ENCODE data around the gene GMIP.

GMIP gene

DNA sequence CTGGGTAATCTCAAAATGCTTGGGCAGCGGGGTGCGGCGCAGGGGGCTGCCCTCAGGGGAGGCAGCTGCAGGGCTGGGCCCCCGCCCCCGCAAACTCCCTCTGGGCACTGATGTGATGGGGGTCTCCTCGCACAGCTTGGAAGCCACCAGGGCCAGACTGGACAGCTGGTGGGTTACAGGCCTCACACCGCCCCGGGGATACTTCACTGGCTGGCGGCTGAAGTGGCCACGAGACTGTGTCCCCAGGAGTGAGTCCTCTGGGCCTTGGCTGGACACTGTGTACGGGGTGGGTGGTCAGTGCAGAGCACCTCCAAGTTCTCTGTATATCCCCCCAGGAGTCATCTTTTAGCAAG is 13.4 kb downstream of the GMIP start:
- H3K27ac ChIP-seq (replicated peaks; ENCODE audit: low read length), result no peak overlapping the region
- peaks cover 2 to 3% of the 10 kb centered on the region in 2 donors for H3K9me3 ChIP-seq (replicated peaks in 1 of 2; ENCODE audit: control insufficient read depth in 2 of 2, insufficient read depth in 1 of 2, low read depth in 1 of 2, low read length in 2 of 2)
- no peak for DNase-seq (ENCODE audit: low spot score)
- no peak overlapping the region for H3K4me3 ChIP-seq (ENCODE audit: low read length in 2 of 2)
- no peak overlapping the region for H2BK15ac ChIP-seq (ENCODE audit: low read length)
- no peak overlapping the region for H2BK12ac ChIP-seq (ENCODE audit: low read length)
- peaks cover 13% of the 10 kb centered on the region for H3K79me1 ChIP-seq (ENCODE audit: low read depth, low read length)
- no peak overlapping the region for H3K23ac ChIP-seq (ENCODE audit: low read depth, low read length, poor library complexity)
- H3K14ac ChIP-seq (ENCODE audit: low read length), result no peak overlapping the region
- no peak overlapping the region for H4K91ac ChIP-seq (ENCODE audit: low read depth, low read length, poor library complexity)
- peak overlapping the region; percentile 25 for H3K9ac ChIP-seq (ENCODE audit: low read depth, low read length, poor library complexity)
- H2AFZ ChIP-seq (ENCODE audit: low read length), result no peak overlapping the region
- H3K18ac ChIP-seq (ENCODE audit: low read length), result no peak overlapping the region
- no peak overlapping the region for H2BK120ac ChIP-seq (ENCODE audit: low read depth, low read length)
- no peaks in the 10 kb centered on the region for H3K27me3 ChIP-seq (ENCODE audit: control insufficient read depth in 3 of 3, insufficient read depth in 3 of 3, low read depth in 1 of 3, low read length in 3 of 3)
- H3K36me3 ChIP-seq (replicated peaks in 1 of 2; ENCODE audit: control insufficient read depth in 2 of 2, insufficient read depth in 2 of 2, low read length in 2 of 2), result peaks cover 20 to 46% of the 10 kb centered on the region in 2 donors
- no peak overlapping the region for H3K4me2 ChIP-seq (ENCODE audit: insufficient read depth, low read length, poor library complexity, severe bottlenecking)
- WGBS, 2 donors (ENCODE audit: extremely low coverage in 2 of 2, insufficient read length in 2 of 2, insufficient replicate concordance in 1 of 2), result no CpG with 5 or more reads among the region's 11 CpGs
- no peak overlapping the region for H2BK5ac ChIP-seq (ENCODE audit: low read length)
- peak overlapping the region; percentile 2 for H3K4ac ChIP-seq (ENCODE audit: low read length)
- H2AK5ac ChIP-seq (ENCODE audit: low read depth, low read length), result peak overlapping the region; percentile 73
- no peak overlapping the region for H4K8ac ChIP-seq (ENCODE audit: low read depth, low read length)
- H3K4me1 ChIP-seq (ENCODE audit: control insufficient read depth in 2 of 2, insufficient read depth in 1 of 2, low read depth in 1 of 2, low read length in 2 of 2), result peaks cover 0 to 15% of the 10 kb centered on the region in 2 donors

- Histone ChIP-seq H2BK5ac (ENCODE audit: low read length) (peak overlapping the region; percentile 85), H3K36me3 (replicated peaks in 1 of 2; ENCODE audit: control insufficient read depth in 2 of 2, insufficient read depth in 2 of 2, low read length in 2 of 2) (peaks cover 21 to 33% of the 10 kb centered on the region in 2 donors), H3K4me2 (ENCODE audit: insufficient read depth, low read length, poor library complexity, severe bottlenecking) (peak overlapping the region; percentile 96), H3K14ac (ENCODE audit: low read length) (peak overlapping the region; percentile 84), H3K27me3 (ENCODE audit: control insufficient read depth in 3 of 3, insufficient read depth in 3 of 3, low read depth in 1 of 3, low read length in 3 of 3) (no peaks in the 10 kb centered on the region), H2BK15ac (ENCODE audit: low read length) (peak overlapping the region; percentile 44), H2AK5ac (ENCODE audit: low read depth, low read length) (peak overlapping the region; percentile 94), H3K9ac (ENCODE audit: low read depth, low read length, poor library complexity) (peak overlapping the region; percentile 96), H3K9me3 (replicated peaks in 1 of 2; ENCODE audit: control insufficient read depth in 2 of 2, insufficient read depth in 1 of 2, low read depth in 1 of 2, low read length in 2 of 2) (peaks cover 2 to 3% of the 10 kb centered on the region in 2 donors), H3K79me1 (ENCODE audit: low read depth, low read length) (peaks cover 13% of the 10 kb centered on the region), H2BK12ac (ENCODE audit: low read length) (peak overlapping the region; percentile 30), H4K8ac (ENCODE audit: low read depth, low read length) (peak overlapping the region; percentile 99), H4K91ac (ENCODE audit: low read depth, low read length, poor library complexity) (peak overlapping the region; percentile 98), H3K4me1 (ENCODE audit: control insufficient read depth in 2 of 2, insufficient read depth in 1 of 2, low read depth in 1 of 2, low read length in 2 of 2) (peaks cover 0 to 15% of the 10 kb centered on the region in 2 donors), H2BK120ac (ENCODE audit: low read depth, low read length) (peak overlapping the region; percentile 77), H3K27ac (replicated peaks; ENCODE audit: low read length) (peak overlapping the region; percentile 90), H3K4ac (ENCODE audit: low read length) (peak overlapping the region; percentile 60), H3K23ac (ENCODE audit: low read depth, low read length, poor library complexity) (peak overlapping the region; percentile 99), H3K4me3 (ENCODE audit: low read length in 2 of 2) (peak overlapping the region in 1 of 2 donors; percentile 97), H2AFZ (ENCODE audit: low read length) (no peak overlapping the region), H3K18ac (ENCODE audit: low read length) (peak overlapping the region; percentile 99)
- no CpG with 5 or more reads among the region's 51 CpGs for WGBS, 2 donors (ENCODE audit: extremely low coverage in 2 of 2, insufficient read length in 2 of 2, insufficient replicate concordance in 1 of 2)
- peak; percentile 79 for DNase-seq (ENCODE audit: low spot score)
Measured at GRCh38 chr19:19628501-19629134, 14.8 kb downstream of the GMIP start.

DNA sequence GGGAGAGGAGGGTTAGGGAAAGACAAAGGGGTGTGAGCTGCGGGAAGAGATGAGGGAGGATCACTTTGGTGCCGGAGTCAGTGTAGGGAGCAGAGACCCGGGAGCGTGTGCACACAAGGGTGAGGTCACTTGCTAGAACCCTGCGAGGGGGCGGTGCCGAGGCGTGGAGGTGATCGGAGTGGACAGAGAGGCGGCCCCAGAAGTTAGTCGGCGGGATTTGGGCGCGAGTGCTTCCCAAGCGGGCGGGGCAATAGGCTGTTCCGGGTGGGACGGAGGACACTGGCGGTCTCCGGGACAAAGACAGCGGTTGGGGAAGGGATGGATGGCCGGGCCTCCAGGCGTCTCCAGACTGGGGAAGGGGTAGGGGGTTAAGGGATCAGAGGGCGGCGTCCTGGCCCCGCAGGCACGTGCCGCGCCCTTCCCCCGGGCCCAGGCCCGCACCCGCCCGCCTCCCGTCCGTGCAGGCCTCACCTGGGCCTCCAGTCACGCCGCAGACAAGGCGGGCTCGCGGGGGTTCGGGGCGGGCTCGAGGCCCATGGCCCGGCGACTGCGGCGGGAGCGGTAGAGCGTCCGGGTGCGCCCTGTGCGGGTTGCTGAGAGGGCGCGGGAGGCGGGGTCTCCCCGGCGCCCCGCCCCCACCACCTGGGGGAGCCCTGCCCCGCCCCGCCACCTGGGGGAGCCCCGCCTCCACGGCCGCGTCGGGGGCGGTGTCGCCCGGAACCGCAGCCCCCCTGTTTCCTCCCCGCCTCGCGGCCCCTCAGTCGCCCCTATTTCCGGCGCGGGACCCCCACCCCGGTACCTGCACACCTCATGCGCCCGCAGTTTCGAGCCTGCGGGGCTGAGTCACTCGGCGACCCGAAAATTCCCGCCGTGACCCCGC is 15.6 kb downstream of the GMIP start, which contains the start of gene LPAR2:
Gene LPAR2 (minus strand): TSS at position 600 of the 880 bp plus-strand sequence. CDS start 945 bp downstream, outside the sequence.
- peak within 1 kb of the TSS; percentile 60 for H3K4ac ChIP-seq (ENCODE audit: low read length)
- peaks cover 23 to 26% of the 10 kb centered on the region in 2 donors for H3K36me3 ChIP-seq (replicated peaks in 1 of 2; ENCODE audit: control insufficient read depth in 2 of 2, insufficient read depth in 2 of 2, low read length in 2 of 2)
- H3K4me1 ChIP-seq (ENCODE audit: control insufficient read depth in 2 of 2, insufficient read depth in 1 of 2, low read depth in 1 of 2, low read length in 2 of 2), result peaks cover 0 to 15% of the 10 kb centered on the region in 2 donors
- peak within 1 kb of the TSS; percentile 64 for H2BK15ac ChIP-seq (ENCODE audit: low read length)
- H2BK12ac ChIP-seq (ENCODE audit: low read length), result peak within 1 kb of the TSS; percentile 30
- peak within 1 kb of the TSS; percentile 99 for H3K23ac ChIP-seq (ENCODE audit: low read depth, low read length, poor library complexity)
- H2AK5ac ChIP-seq (ENCODE audit: low read depth, low read length), result peak within 1 kb of the TSS; percentile 97
- H3K27me3 ChIP-seq (ENCODE audit: control insufficient read depth in 3 of 3, insufficient read depth in 3 of 3, low read depth in 1 of 3, low read length in 3 of 3), result no peaks in the 10 kb centered on the region
- peak within 1 kb of the TSS; percentile 90 for H3K27ac ChIP-seq (replicated peaks; ENCODE audit: low read length)
- H3K9me3 ChIP-seq (replicated peaks in 1 of 2; ENCODE audit: control insufficient read depth in 2 of 2, insufficient read depth in 1 of 2, low read depth in 1 of 2, low read length in 2 of 2), result peaks cover 2 to 3% of the 10 kb centered on the region in 2 donors
- H3K18ac ChIP-seq (ENCODE audit: low read length), result peak within 1 kb of the TSS; percentile 99
- H3K9ac ChIP-seq (ENCODE audit: low read depth, low read length, poor library complexity), result peak within 1 kb of the TSS; percentile 96
- H3K79me1 ChIP-seq (ENCODE audit: low read depth, low read length), result peaks cover 13% of the 10 kb centered on the region
- peak within 1 kb of the TSS in 1 of 2 donors; percentile 97 for H3K4me3 ChIP-seq (ENCODE audit: low read length in 2 of 2)
- no peak within 1 kb of the TSS for H2AFZ ChIP-seq (ENCODE audit: low read length)
- peak within 1 kb of the TSS; percentile 77 for H2BK120ac ChIP-seq (ENCODE audit: low read depth, low read length)
- WGBS, 2 donors (ENCODE audit: extremely low coverage in 2 of 2, insufficient read length in 2 of 2, insufficient replicate concordance in 1 of 2), result no CpG with 5 or more reads among the region's 87 CpGs
- peak; percentile 46 for DNase-seq (ENCODE audit: low spot score)
- H4K91ac ChIP-seq (ENCODE audit: low read depth, low read length, poor library complexity), result peak within 1 kb of the TSS; percentile 98
- peak within 1 kb of the TSS; percentile 99 for H4K8ac ChIP-seq (ENCODE audit: low read depth, low read length)
- H3K4me2 ChIP-seq (ENCODE audit: insufficient read depth, low read length, poor library complexity, severe bottlenecking), result peak within 1 kb of the TSS; percentile 96
- peak within 1 kb of the TSS; percentile 84 for H3K14ac ChIP-seq (ENCODE audit: low read length)
- peak within 1 kb of the TSS; percentile 85 for H2BK5ac ChIP-seq (ENCODE audit: low read length)

Measured in neuronal stem cell (in vitro differentiated cells).